ENCODE results near the gene PTPRN2. TPM values are rescaled to one million over a fixed set of nuclear protein-coding genes. Genes with fewer than 3 reads are reported as not detected.

The PTPRN2 gene
- total and polyA plus RNA-seq, 2 of the 13 experiments (the other 11 are each of a cell fraction or from before 2014, with no cell fraction given) = 2.5 to 24.2 TPM

- Histone ChIP-seq H3K9me3 (ENCODE audit: low read length) (no peaks in the 10 kb centered on the region), H3K36me3 (replicated peaks in 1 of 2; ENCODE audit: control insufficient read depth in 1 of 2, insufficient read depth in 2 of 2, low read length in 2 of 2) (no peaks in the 10 kb centered on the region), H3K9ac (ENCODE audit: insufficient read depth, low read depth, low read length) (no peak overlapping the region), H3K27ac (ENCODE audit: extremely low read length, insufficient read depth, low read length) (no peak overlapping the region), H3K4me3 (replicated peaks in 1 of 3; ENCODE audit: insufficient read depth in 1 of 3, low read depth in 2 of 3, low read length in 3 of 3) (no peak overlapping the region), H4K20me1 (ENCODE audit: insufficient read depth, low read length) (no peaks in the 10 kb centered on the region; the same call in 1 of the 2 replicates), H3K4me1 (ENCODE audit: insufficient read depth, low read length) (peaks cover 50% of the 10 kb centered on the region), H3K27me3 (ENCODE audit: control insufficient read depth in 1 of 2, insufficient read depth in 2 of 2, low read length in 2 of 2) (no peaks in the 10 kb centered on the region), H3K79me2 (ENCODE audit: insufficient read depth, low read length) (no peaks in the 10 kb centered on the region), H3K4me2 (ENCODE audit: low read depth, low read length) (no peak overlapping the region), H2AFZ (ENCODE audit: low read length) (no peak overlapping the region)
- no peak for ATAC-seq
- ChIA-PET POLR2A (no interaction called here), CTCF (ENCODE audit: low intra/inter-chr PET ratio, low total read pairs) (no interaction called here)
- FAIRE-seq = no peak
- BruUV-seq (replicated peaks) = no TSS peak
- intact Hi-C loops (cut with micrococcal nuclease; ENCODE audit: unreplicated experiment) = no loop called here
- in situ Hi-C loops (cut with HindIII; ENCODE audit: extremely low pct_ligation_motif_present, low pct_unique_long_range_greater_than_20kb) = no loop called here
- no peak for DNase-seq (ENCODE audit: low spot score)
- WGBS (ENCODE audit: low lambda C conversion rate) = 92% methylated on average over 17 of the region's 17 CpGs
- TF ChIP-seq MED8 (CRISPR knock-in tag; IDR thresholded peaks at IDR 0.05; ENCODE audit: insufficient replicate concordance) = no peak
- no peak for TF ChIP-seq SMC3 (IDR thresholded peaks at IDR 0.05; ENCODE audit: low read length)
- TF ChIP-seq ERF (CRISPR knock-in tag; IDR thresholded peaks at IDR 0.05) = no peak
- TF ChIP-seq BCL3 (CRISPR knock-in tag; IDR thresholded peaks at IDR 0.05) = no peak
- TF ChIP-seq ZZZ3 (CRISPR knock-in tag; IDR thresholded peaks at IDR 0.05; ENCODE audit: borderline replicate concordance) = no peak
- TF ChIP-seq ZNF674 (CRISPR knock-in tag; IDR thresholded peaks at IDR 0.05; ENCODE audit: low read depth) = no peak
- TF ChIP-seq SP4 (CRISPR knock-in tag; IDR thresholded peaks at IDR 0.05) = no peak
These were observed 446.4 kb downstream of the PTPRN2 start for GRCh38 chr7:158141221-158141582.

GRCh38 chr7:158140538-158141220, 446.9 kb downstream of the PTPRN2 start:
- H4K20me1 ChIP-seq (ENCODE audit: insufficient read depth, low read length) = no peaks in the 10 kb centered on the region; the same call in 1 of the 2 replicates
- in situ Hi-C loops (cut with HindIII; ENCODE audit: extremely low pct_ligation_motif_present, low pct_unique_long_range_greater_than_20kb) (no loop called here), intact Hi-C loops (cut with micrococcal nuclease; ENCODE audit: unreplicated experiment) (no loop called here)
- H3K4me1 ChIP-seq (ENCODE audit: insufficient read depth, low read length) = peaks cover 50% of the 10 kb centered on the region
- no peaks in the 10 kb centered on the region for H3K9me3 ChIP-seq (ENCODE audit: low read length)
- H3K27ac ChIP-seq (ENCODE audit: extremely low read length, insufficient read depth, low read length) = no peak overlapping the region
- H2AFZ ChIP-seq (ENCODE audit: low read length) = no peak overlapping the region
- FAIRE-seq (no peak), ATAC-seq (no peak), DNase-seq (ENCODE audit: low spot score) (no peak)
- CTCF ChIA-PET (ENCODE audit: low intra/inter-chr PET ratio, low total read pairs) = no interaction called here
- no peaks in the 10 kb centered on the region for H3K27me3 ChIP-seq (ENCODE audit: control insufficient read depth in 1 of 2, insufficient read depth in 2 of 2, low read length in 2 of 2)
- no peaks in the 10 kb centered on the region for H3K79me2 ChIP-seq (ENCODE audit: insufficient read depth, low read length)
- no peak overlapping the region for H3K4me2 ChIP-seq (ENCODE audit: low read depth, low read length)
- POLR2A ChIA-PET = no interaction called here
- no peaks in the 10 kb centered on the region for H3K36me3 ChIP-seq (replicated peaks in 1 of 2; ENCODE audit: control insufficient read depth in 1 of 2, insufficient read depth in 2 of 2, low read length in 2 of 2)
- no TSS peak for BruUV-seq (replicated peaks)
- WGBS (ENCODE audit: low lambda C conversion rate) = 93% methylated on average over 31 of the region's 31 CpGs
- no peak overlapping the region for H3K9ac ChIP-seq (ENCODE audit: insufficient read depth, low read depth, low read length)
- H3K4me3 ChIP-seq (replicated peaks in 1 of 3; ENCODE audit: insufficient read depth in 1 of 3, low read depth in 2 of 3, low read length in 3 of 3) = no peak overlapping the region
- TF ChIP-seq ZNF556 (CRISPR knock-in tag; IDR thresholded peaks at IDR 0.05; ENCODE audit: borderline replicate concordance) (no peak), ZNF124 (CRISPR knock-in tag; IDR thresholded peaks at IDR 0.05) (no peak), ZNF20 (CRISPR knock-in tag; IDR thresholded peaks at IDR 0.05) (no peak), RXRB (CRISPR knock-in tag; IDR thresholded peaks at IDR 0.05; ENCODE audit: borderline replicate concordance) (no peak), ZNF34 (CRISPR knock-in tag; IDR thresholded peaks at IDR 0.05; ENCODE audit: borderline replicate concordance) (no peak), KAT2B (IDR thresholded peaks at IDR 0.05; ENCODE audit: borderline replicate concordance, low read depth, low read length) (no peak), SPEN (CRISPR knock-in tag; IDR thresholded peaks at IDR 0.05; ENCODE audit: low read depth) (no peak), ZNF276 (CRISPR knock-in tag; IDR thresholded peaks at IDR 0.05; ENCODE audit: low read depth) (no peak), SUZ12 (IDR thresholded peaks at IDR 0.05; ENCODE audit: low read depth, low read length) (no peak), RNF2 (conservative IDR thresholded peaks at IDR 0.05; ENCODE audit: low read depth) (no peak), ZNF224 (CRISPR knock-in tag; IDR thresholded peaks at IDR 0.05) (no peak)
